DMS153 treated with DMSO at 0.1 percent for 48 hours (cell line): ENCODE results near the gene ZNF100.
"Not testable (repeated sequence)": the region's sequence is repeated elsewhere in the genome, so short reads cannot be mapped to it uniquely, and the experiment has no call there.

Source experiments
- DNase-seq: peaks from one replicate; lab custom pipeline; 2025; ENCODE audit not compliant: unreplicated experiment; lab: John Stamatoyannopoulos, UW

The ZNF100 gene

DNA sequence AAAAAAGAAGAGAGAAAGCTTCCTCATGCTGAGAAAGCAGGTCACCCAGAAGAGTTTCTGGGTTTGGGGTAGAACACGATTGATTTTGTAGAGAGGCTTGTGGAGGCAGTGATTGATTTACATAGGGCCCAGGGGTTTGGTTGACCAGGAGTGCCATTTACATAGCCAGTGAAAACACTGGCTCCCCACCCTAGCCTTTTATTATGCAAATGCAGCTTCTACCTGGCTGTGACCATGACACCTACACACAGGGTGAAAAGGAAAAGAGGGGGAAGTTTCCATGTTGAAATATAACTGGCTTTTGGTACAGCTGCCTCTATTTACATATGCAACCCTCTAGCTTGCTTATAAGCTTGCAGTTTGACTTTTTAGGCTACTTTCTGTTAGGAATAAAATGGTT is 62.0 kb downstream of the ZNF100 start:
- no peak for DNase-seq

DNA sequence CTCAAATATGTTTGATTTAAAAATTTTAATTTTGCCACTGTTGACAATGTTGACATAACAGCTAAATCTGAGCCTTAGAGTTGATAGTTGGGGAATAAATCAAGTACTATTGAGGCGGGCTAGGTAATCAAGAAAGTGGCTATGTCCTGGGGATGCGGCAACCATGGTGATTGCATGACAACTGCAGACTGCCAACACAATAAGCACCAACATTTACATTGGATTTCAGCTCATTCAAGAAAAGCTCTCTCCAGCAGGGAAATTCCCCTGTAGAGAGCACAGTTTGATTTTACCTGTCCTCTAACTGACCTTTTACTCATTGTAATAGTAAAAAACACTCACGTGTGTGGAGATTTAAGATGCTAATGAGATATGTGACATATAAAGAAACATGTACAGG is 63.1 kb downstream of the ZNF100 start:
- DNase-seq, result no peak

DNA sequence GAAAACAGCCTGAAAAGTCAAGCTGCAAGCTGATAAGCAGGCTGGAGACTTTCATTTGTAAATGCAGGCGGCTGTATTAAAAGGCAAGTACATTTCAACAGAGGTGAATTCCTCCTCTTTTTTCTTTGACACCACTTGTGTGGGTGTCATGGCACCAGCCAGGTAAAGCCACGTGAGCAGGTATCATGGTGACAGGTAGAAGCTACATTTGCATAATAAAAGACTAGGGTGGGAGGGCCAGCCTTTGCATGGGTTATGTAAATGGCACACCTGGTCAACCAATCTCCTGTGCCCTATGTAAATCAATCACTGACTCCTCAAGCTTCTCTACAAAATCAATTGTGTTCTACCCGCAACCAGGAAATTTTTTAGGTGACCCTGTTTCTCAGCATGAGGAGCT is 68.2 kb downstream of the ZNF100 start:
- DNase-seq, result no peak

DNA sequence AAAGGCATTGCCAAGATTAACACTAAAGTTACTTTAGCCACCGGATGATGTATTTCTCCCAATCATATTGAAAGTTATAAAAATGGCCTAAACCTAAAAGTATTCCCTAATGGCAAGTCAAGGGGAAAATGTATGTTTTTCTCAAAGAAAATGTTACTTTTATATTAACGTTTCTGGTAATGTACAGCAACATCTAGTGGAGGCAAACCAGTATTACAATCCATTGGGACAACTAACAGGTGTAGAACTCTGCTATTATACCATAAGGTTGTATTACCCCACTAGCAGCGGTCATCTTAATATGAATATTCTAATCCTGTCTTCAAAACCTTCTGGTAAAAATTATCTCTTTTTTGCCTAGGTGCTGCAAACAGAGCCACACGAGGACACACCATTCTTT is 69.2 kb downstream of the ZNF100 start:
- DNase-seq, result no peak

DNA sequence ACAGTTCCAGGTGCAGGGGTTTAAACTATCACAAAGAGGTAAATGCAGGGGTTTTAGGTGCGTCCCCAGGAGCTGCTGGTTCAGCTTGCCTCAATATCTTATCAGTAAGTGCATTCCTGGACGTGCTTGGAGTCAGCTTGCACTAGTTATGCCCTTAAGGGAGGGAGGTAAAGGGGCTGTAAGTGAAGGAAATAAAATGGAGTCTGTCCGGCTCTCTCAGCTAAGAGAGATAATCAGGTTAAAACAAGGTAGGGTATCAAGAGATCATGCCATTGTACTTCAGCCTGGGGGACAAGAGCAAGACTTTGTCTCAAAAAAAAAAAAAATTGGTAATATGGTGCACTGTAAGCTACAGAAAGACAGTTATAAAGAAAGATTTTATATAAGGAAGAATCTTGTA is 69.7 kb downstream of the ZNF100 start:
- DNase-seq, result no peak

DNA sequence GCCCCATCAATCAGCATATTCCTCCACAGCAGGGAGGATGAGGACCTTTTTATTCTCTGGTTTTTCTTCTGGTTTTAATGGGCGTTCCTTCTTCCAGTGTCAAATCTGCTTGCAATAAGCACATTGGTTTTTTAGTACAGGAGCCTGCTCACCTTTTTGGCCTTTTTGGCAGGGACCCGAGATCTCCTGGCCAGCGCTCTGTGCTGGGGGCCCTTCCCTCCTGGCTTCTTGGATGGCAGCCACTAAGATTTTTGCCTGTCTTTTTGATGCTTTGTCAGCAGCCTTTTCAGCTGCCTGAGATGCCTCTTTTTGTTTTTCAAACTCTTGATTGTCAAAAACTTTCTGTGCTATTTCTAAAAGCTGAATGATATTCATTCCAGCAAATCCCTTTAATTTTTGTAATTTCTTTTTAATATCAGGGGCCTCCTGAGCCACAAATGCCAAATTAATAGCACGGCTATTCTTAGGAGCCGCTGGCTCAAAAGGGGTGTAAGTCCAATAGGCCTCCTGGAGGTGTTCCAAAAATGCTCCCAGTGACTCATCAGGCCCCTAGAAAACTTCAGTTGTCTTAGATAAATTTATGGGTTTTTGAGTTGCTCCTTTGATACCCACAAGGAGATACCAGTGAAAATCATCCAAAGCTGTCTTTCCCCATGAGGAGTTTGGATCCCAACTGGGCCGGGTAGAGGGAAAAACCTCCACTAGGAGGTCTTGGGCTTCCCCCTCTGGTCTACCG is 73.0 kb downstream of the ZNF100 start:
- no peak for DNase-seq

DNA sequence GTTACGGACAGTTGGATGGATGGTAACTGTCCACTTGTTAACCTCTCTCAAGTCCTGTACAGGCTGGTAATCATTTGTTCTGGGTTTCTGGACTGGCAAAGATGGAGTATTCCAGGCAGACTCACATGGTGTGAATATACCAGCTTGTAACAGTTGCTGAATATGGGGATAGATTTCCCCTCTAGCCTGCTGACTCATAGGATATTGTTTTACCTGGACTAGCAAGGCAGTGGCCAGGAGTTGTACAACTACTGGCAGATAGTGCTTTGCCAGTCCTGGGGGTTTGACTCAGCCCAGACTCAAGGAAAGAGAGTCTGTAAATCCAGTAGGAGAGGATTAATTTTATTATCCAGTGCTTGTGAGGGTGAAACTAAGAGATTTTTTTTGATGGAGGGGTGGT is 74.0 kb downstream of the ZNF100 start:
- no peak for DNase-seq

DNA sequence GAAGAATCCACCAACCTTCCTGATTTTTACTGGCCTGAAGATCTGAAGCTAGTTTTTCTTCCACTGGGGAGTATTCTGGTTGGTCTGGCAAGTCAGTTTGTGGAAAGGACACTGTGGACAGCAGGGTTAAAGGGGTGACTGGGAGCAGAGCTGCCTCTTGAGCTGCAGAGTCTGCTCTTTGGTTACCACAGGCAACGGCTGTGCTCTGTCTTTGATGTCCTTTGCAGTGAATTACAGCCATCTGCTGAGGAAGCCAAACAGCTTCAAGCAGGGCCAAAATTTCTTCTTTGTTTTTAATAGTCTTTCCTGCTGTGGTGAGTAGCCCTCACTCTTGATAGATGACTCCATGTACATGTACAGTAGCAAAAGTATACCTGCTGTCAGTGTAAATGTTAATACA is 75.7 kb downstream of the ZNF100 start:
- DNase-seq, result no peak

DNA sequence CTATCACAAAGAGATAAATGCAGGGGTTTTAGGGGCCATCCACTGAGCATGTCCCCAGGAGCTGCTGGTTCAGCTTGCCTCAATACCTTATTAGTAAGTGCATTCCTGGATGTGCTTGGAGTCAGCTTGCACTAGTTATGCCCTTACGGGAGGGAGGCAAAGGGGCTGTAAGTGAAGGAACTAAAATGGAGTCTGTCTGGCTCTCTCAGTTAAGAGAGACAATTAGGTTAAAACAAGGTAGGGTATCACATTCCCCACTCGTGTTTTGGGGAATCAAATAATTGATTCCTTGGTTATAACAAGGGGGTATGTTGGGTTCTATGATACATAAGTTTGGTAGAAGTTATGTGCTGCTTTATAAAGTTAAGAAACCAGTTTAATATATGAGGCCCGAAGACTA is 78.9 kb downstream of the ZNF100 start:
- DNase-seq, result no peak

DNA sequence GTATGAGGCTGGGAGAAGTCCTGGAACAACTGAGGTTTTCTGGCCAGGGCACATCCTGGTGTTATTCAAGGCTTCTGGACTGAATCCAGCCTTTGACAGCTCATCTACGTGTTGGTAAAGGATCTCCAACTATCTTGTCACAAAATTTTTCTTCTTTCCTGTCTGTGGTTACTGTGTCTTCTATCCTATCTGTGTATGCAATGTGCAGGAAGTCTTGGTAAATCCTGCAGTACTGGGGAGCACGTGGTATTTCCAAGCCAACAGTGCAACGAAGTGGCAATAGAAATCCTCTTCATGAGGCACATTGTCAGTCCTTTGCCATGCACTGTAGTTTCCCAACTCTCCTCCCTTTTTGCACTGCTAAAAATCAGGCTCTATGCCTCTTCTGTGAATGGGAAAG is 86.7 kb downstream of the ZNF100 start:
- DNase-seq, result no peak

DNA sequence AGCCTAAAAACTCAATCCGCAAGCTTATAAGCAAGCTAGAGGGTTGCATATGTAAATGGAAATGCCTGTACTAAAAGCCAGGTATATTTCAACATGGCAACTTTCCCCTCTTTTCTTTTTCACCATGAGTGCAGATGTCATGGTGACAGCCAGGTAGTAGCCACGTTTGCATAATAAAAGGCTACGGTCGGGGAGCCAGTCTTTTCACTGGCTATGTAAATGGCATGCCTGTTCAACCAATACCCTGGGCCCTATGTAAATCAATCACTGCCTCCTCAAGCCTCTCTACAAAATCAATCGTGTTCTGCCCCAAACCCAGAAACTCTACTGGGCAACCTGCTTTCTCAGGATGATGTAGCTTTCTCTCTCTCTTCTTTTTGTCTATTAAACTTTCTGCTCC is 87.4 kb downstream of the ZNF100 start:
- DNase-seq, result no peak

DNA sequence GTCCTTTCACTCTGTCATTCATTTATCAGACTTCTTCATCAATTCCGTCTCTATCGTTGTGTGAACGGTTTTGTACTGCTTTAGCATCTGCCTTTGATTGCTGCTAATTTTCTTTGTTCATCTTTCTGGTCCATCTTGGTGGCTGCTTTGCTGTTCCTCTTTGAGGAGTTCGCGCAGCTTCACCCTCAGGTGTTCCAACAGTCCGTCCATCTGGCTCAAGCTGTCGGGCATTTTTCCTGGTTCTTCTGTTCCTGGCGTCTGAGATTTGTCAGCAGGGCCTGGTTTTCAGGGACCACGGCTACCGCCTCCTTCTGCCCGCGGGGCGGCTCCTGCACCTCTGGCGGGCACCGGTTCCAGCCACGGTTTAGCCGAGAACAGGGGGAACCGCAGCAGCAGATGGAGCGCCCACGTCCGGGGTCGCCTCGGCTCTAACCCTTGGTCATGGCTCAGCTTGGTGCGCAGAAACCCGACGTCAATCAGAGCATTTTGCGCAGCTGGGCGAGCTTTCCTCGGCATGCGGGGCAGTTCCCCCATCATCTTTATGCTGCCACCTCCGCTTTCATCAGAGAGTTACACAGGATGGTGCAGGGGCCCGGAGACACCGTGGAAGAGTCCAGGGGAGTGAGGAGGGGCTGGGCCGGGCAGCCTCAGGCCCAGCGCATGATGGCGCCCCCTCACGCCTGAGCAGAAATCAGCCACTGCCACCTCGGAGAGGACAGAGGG is 89.5 kb downstream of the ZNF100 start:
- no peak for DNase-seq

DNA sequence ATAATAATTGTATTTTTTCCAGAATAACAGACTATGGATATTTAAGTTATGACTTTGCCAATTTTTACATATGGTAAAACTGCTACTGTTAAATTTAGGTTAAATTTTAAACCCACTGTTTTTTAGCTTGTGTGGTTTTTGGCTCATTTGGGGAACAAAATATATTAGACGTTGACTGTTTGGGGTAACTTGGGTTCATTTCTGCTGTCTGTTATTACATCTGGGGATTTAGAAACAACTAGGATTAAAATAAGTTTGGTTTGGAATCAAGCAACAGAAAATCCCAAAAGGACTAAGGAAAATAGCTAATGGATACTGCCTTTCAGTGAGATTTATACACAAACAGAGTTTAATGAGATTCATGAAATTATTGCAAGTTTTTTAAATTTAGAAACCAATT is 92.9 kb downstream of the ZNF100 start:
- DNase-seq, result no peak

DNA sequence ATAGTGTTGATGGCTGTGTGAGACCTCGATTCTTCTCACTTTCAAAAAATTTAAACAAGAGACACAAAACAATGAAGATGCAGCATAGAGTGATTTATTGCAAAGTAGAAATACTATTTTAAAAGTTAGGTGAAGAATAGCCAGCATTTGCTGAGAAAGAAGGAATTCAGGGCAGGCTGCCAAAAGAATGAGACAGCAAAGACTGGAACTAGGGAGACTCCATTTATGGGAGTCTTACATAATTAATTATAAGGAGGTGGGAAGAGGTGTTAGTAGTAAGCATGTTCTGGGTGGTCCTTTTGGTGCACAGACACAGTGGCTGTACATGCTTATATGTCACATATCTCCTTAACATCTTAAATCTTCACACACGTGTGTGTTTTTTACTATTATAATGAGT is 93.9 kb downstream of the ZNF100 start:
- not testable (repeated sequence) for DNase-seq
